HL-60 (cell line): ENCODE data around the gene ABLIM1.

Source experiments
- DNase-seq, 2 experiments: peaks; one replicate each; pipeline ENCODE4 v3.0.0-alpha.2; 2010 to 2020; ENCODE audit warnings: low read depth in 1 of 2, low spot score in 1 of 2
- H3K27ac ChIP-seq: fragments of 250-450 bp; sonication (Bioruptor Pico); replicated peaks from 2 replicates; pipeline ENCODE4 v1.5.1; 2020; ENCODE audit warnings: mild to moderate bottlenecking, moderate library complexity
- H3K27me3 ChIP-seq: fragments of 250-450 bp; sonication (Bioruptor Pico); 2 replicates; pipeline ENCODE4 v1.5.1; 2021; ENCODE audit warnings: mild to moderate bottlenecking, moderate library complexity; ENCODE audit not compliant: insufficient read depth, poor library complexity, severe bottlenecking
- H3K4me3 ChIP-seq: replicated peaks from 2 replicates; pipeline ENCODE4 v1.5.1; 2011; ENCODE audit warnings: mild to moderate bottlenecking, control low read depth, low read length; ENCODE audit not compliant: insufficient read depth
- GABPA ChIP-seq: IDR thresholded peaks from 2 replicates; pipeline ENCODE4 v1.6.1; 2012; ENCODE audit warnings: low read depth
- POLR2AphosphoS5 ChIP-seq: IDR thresholded peaks from 2 replicates; pipeline ENCODE4 v1.6.1; 2012; ENCODE audit warnings: low read depth
- SPI1 ChIP-seq: IDR thresholded peaks from 2 replicates; pipeline ENCODE4 v1.6.1; 2012; ENCODE audit warnings: low read depth, mild to moderate bottlenecking, borderline replicate concordance
- TF ChIP-seq, protein P1 (sequence below): IDR thresholded peaks from 2 replicates; pipeline ENCODE4 v1.6.1; 2012; ENCODE audit warnings: low read depth; ENCODE audit not compliant: insufficient replicate concordance
- TF ChIP-seq, protein P2 (sequence below): IDR thresholded peaks from one replicate; pipeline ENCODE4 v1.5.1; 2011; ENCODE audit warnings: low read length, control low read depth, inconsistent platforms; ENCODE audit not compliant: insufficient read depth

The ABLIM1 gene

DNA sequence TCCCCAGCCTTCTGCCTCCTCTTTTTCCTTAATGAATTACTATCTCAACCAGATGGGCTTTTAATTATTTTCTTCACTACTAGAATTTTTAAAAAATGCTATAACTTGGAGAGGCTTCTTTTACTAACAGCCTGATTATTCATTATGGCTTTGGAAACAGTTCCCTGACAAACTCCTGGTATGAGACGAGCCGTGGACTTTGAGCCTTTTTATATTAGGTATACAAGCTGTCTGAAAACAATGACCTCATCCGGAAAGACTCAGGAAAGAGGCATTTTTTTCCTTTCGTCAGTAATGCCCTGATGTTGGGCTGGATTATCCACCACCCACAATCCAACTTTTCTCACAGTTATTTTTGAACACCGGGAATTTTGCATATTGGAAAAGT, 26.7 kb upstream of the ABLIM1 start:
- no peak overlapping the region for H3K27ac ChIP-seq

DNA sequence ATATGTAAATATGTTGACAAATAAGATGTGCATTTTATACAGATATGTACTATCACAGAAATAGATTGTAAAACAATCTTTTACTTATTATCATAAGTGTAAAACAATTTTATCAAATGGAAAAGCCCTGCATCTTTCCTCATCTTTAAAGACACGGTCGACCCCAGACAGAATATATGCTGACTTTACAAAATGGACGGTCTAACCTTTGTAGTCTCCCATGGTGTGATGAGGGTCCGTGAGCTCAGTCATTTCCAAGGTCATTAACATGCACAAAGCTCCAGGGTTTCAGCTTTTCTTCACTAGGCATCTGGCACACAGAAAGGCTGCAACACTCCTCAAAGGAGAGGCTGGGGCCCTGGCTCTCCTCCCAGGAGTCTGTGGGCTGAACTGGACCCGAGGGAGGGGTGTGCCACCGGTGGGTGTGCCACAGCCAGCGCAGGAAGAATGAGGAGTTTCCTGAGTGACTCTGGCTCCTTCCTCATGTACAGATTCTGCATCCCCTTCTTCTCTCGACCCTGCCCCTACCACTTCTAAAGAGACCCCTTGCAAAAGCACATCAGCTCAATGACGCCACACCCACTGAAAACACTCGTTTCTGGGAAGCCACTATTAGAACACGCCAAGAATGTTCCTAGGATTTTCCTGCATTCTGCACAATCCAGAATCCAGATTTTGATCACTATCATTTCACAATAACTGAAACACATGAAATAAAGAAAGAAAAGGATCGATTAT, 26.2 kb upstream of the ABLIM1 start:
- Histone ChIP-seq H3K27me3 (no peaks in the 10 kb centered on the region), H3K4me3 (no peak overlapping the region), H3K27ac (no peak overlapping the region)
- TF ChIP-seq, protein P1, sequence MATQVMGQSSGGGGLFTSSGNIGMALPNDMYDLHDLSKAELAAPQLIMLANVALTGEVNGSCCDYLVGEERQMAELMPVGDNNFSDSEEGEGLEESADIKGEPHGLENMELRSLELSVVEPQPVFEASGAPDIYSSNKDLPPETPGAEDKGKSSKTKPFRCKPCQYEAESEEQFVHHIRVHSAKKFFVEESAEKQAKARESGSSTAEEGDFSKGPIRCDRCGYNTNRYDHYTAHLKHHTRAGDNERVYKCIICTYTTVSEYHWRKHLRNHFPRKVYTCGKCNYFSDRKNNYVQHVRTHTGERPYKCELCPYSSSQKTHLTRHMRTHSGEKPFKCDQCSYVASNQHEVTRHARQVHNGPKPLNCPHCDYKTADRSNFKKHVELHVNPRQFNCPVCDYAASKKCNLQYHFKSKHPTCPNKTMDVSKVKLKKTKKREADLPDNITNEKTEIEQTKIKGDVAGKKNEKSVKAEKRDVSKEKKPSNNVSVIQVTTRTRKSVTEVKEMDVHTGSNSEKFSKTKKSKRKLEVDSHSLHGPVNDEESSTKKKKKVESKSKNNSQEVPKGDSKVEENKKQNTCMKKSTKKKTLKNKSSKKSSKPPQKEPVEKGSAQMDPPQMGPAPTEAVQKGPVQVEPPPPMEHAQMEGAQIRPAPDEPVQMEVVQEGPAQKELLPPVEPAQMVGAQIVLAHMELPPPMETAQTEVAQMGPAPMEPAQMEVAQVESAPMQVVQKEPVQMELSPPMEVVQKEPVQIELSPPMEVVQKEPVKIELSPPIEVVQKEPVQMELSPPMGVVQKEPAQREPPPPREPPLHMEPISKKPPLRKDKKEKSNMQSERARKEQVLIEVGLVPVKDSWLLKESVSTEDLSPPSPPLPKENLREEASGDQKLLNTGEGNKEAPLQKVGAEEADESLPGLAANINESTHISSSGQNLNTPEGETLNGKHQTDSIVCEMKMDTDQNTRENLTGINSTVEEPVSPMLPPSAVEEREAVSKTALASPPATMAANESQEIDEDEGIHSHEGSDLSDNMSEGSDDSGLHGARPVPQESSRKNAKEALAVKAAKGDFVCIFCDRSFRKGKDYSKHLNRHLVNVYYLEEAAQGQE, result no peak
- TF ChIP-seq, protein P2, sequence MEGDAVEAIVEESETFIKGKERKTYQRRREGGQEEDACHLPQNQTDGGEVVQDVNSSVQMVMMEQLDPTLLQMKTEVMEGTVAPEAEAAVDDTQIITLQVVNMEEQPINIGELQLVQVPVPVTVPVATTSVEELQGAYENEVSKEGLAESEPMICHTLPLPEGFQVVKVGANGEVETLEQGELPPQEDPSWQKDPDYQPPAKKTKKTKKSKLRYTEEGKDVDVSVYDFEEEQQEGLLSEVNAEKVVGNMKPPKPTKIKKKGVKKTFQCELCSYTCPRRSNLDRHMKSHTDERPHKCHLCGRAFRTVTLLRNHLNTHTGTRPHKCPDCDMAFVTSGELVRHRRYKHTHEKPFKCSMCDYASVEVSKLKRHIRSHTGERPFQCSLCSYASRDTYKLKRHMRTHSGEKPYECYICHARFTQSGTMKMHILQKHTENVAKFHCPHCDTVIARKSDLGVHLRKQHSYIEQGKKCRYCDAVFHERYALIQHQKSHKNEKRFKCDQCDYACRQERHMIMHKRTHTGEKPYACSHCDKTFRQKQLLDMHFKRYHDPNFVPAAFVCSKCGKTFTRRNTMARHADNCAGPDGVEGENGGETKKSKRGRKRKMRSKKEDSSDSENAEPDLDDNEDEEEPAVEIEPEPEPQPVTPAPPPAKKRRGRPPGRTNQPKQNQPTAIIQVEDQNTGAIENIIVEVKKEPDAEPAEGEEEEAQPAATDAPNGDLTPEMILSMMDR, result no peak
- TF ChIP-seq SPI1 (no peak), GABPA (no peak), POLR2AphosphoS5 (no peak)
- no peak for DNase-seq

More for the DNA sequence above, 26.7 kb upstream of the ABLIM1 start:
- DNase-seq, result no peak
- no peak for TF ChIP-seq POLR2AphosphoS5
- TF ChIP-seq, protein P2, result no peak
- no peak for TF ChIP-seq GABPA
- no peak for TF ChIP-seq SPI1
- TF ChIP-seq, protein P1, result no peak
- Histone ChIP-seq H3K4me3 (no peak overlapping the region), H3K27me3 (no peaks in the 10 kb centered on the region)

DNA sequence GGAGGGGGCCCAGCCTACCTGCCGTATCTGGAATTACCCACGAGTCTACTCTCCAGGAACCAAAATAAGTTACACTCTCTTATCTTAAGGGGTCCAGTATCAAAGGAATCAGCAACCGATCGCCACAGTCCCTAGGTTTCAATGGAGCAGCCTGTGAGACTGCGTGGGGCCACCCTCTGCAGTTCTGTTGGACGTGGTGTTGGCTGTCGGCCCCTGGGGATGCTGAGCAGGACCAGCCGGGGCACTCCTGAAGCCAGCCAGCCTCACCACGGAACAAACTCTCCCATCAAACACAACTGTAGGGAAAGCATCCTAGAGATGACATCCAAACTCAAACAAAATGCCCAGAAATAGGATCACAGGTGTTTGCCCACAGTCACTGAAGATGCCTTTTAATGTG, 25.5 kb upstream of the ABLIM1 start:
- TF ChIP-seq POLR2AphosphoS5 (no peak), SPI1 (no peak), GABPA (no peak)
- TF ChIP-seq, protein P2, result no peak
- TF ChIP-seq, protein P1, result no peak
- Histone ChIP-seq H3K27ac (no peak overlapping the region), H3K4me3 (no peak overlapping the region), H3K27me3 (peaks cover 2% of the 10 kb centered on the region)
- DNase-seq, result no peak
